ENCODE results near the gene NCAM1.

DNA sequence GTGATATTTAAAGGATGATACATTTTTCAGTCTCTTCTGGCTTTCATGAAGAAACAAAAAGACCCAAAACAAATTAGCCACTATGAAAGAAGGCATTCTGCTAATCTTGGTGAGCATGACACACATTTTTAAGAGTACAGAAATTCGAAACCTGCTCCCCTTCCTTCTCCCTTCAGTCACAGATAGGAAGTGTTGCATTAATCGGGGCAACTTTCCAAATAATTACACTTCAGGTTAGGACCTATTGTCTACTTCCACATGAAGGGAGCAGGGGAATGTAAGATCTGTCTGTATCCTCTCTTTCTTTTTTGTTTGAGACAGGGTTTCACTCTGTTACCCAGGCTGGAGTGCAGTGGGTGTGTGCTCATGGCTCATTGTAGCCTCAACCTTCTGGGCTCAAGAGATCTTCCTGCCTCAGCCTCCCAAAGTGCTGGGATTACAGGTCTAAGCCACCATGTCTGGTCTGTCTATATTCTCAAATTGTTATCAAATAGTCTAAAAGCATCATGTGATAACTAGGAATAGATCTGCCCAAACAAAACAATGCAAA is 45.8 kb downstream of the NCAM1 start:
- TF ChIP-seq, protein P1, sequence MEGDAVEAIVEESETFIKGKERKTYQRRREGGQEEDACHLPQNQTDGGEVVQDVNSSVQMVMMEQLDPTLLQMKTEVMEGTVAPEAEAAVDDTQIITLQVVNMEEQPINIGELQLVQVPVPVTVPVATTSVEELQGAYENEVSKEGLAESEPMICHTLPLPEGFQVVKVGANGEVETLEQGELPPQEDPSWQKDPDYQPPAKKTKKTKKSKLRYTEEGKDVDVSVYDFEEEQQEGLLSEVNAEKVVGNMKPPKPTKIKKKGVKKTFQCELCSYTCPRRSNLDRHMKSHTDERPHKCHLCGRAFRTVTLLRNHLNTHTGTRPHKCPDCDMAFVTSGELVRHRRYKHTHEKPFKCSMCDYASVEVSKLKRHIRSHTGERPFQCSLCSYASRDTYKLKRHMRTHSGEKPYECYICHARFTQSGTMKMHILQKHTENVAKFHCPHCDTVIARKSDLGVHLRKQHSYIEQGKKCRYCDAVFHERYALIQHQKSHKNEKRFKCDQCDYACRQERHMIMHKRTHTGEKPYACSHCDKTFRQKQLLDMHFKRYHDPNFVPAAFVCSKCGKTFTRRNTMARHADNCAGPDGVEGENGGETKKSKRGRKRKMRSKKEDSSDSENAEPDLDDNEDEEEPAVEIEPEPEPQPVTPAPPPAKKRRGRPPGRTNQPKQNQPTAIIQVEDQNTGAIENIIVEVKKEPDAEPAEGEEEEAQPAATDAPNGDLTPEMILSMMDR (IDR thresholded peaks at IDR 0.05): no peak
- TF ChIP-seq POLR2A (IDR thresholded peaks at IDR 0.05) (no peak), POLR2AphosphoS5 (IDR thresholded peaks at IDR 0.05; ENCODE audit: insufficient read depth in 1 of 2, low read depth in 1 of 2) (no peak)

Measured in vagina (tissue), 2 donors.